OCI-LY7 (cell line): ENCODE results near the gene BMP4. TPM values are rescaled to one million over a fixed set of nuclear protein-coding genes. Genes with fewer than 3 reads are reported as not detected.
"Not testable (repeated sequence)": the region's sequence is repeated elsewhere in the genome, so short reads cannot be mapped to it uniquely, and the experiment has no call there.

Experiments used
- BruUV-seq: library from RNA; stranded (reverse); fragments of 400-500 nt; replicated peaks from 2 replicates; lab custom pipeline; 2021; lab: Mats Ljungman, UMichigan
- CTCF ChIA-PET: fragments of 300-600 bp; sonication (Branson Sonifier 250); formaldehyde crosslinking; loops from one replicate; lab custom pipeline; 2022; ENCODE audit warnings: antibody characterized with exemption; ENCODE audit not compliant: unreplicated experiment; lab: Charles Lee
- POLR2A ChIA-PET: fragments of 300-600 bp; sonication (Branson Sonifier 250); formaldehyde crosslinking; loops from one replicate; lab custom pipeline; 2022; ENCODE audit warnings: antibody characterized with exemption; lab: Charles Lee
- DNase-seq: peaks from one replicate; pipeline ENCODE4 v3.0.0-alpha.2; 2015; ENCODE audit warnings: low spot score
- H2AFZ ChIP-seq: fragments of 200-600 bp; sonication (generic), shearing (Covaris generic); 2 replicates; pipeline ENCODE4 v1.6.1; 2014; ENCODE audit warnings: mild to moderate bottlenecking, antibody characterized with exemption, low read length, moderate library complexity
- H3K27ac ChIP-seq: fragments of 200-600 bp; sonication (generic); 2 replicates; pipeline ENCODE4 v1.5.1; 2014; ENCODE audit warnings: mixed run types, low read depth, mild to moderate bottlenecking, moderate library complexity, low read length, inconsistent platforms; ENCODE audit not compliant: poor library complexity, severe bottlenecking
- H3K36me3 ChIP-seq: fragments of 200-600 bp; sonication (generic); 2 replicates; pipeline ENCODE4 v1.6.1; 2014; ENCODE audit warnings: mild to moderate bottlenecking, antibody characterized with exemption, low read length, moderate library complexity, mixed read lengths; ENCODE audit not compliant: insufficient read depth
- H3K4me1 ChIP-seq: fragments of 200-600 bp; sonication (generic); 2 replicates; pipeline ENCODE4 v1.5.1; 2014; ENCODE audit warnings: mild to moderate bottlenecking, low read length; ENCODE audit not compliant: insufficient read depth, poor library complexity, severe bottlenecking
- H3K4me2 ChIP-seq: fragments of 200-600 bp; sonication (generic); 2 replicates; pipeline ENCODE4 v1.6.1; 2014; ENCODE audit warnings: mild to moderate bottlenecking, low read length
- H3K4me3 ChIP-seq: fragments of 200-600 bp; sonication (generic); 2 replicates; pipeline ENCODE4 v1.5.1; 2014; ENCODE audit warnings: mild to moderate bottlenecking, low read depth, low read length; ENCODE audit not compliant: poor library complexity, severe bottlenecking
- H3K79me2 ChIP-seq: fragments of 200-600 bp; sonication (generic); 2 replicates; pipeline ENCODE4 v1.6.1; 2016; ENCODE audit warnings: low read depth, mild to moderate bottlenecking, low read length, moderate library complexity, mixed read lengths; ENCODE audit not compliant: insufficient read depth
- H3K9me2 ChIP-seq: fragments of 200-600 bp; sonication (generic); 2 replicates; pipeline ENCODE4 v1.6.1; 2016; ENCODE audit warnings: mild to moderate bottlenecking, low read length, mixed read lengths; ENCODE audit not compliant: insufficient read depth
- H3K9me3 ChIP-seq: fragments of 200-600 bp; sonication (generic); 2 replicates; pipeline ENCODE4 v1.6.1; 2014; ENCODE audit warnings: mild to moderate bottlenecking, mixed run types, low read length, mixed read lengths
- H4K20me1 ChIP-seq: fragments of 200-600 bp; sonication (generic); 2 replicates; pipeline ENCODE4 v1.6.1; 2014; ENCODE audit warnings: mild to moderate bottlenecking, antibody characterized with exemption, low read length, moderate library complexity, mixed read lengths; ENCODE audit not compliant: insufficient read depth
- EZH2phosphoT487 ChIP-seq: fragments of 200-600 bp; sonication (generic); IDR thresholded peaks from 2 replicates; pipeline ENCODE4 v1.6.1; 2018; ENCODE audit warnings: low read depth, borderline replicate concordance, mild to moderate bottlenecking, mixed run types, antibody characterized with exemption, low read length, moderate library complexity, mixed read lengths
- intact Hi-C: fragments of 100-400 bp; cut with micrococcal nuclease; formaldehyde crosslinking; loops from one replicate; pipeline ENCODE4 v1.10.0; 2022; ENCODE audit not compliant: unreplicated experiment
- total RNA-seq, 2 experiments: library from RNA; depleted of rRNA in 1 of 2; stranded (reverse); fragments of >200 nt in 1 of 2; shearing (Covaris generic) in 1 of 2; gene quantifications; 2 replicates each; pipeline ENCODE4 v1.2.3, GENCODE V29; 2014 to 2022
- TF ChIP-seq, protein P1 (sequence below): fragments of 200-600 bp; sonication (generic); conservative IDR thresholded peaks from 2 replicates; pipeline ENCODE4 v1.5.1; 2014; ENCODE audit warnings: mild to moderate bottlenecking, antibody characterized with exemption, low read length, moderate library complexity, mixed read lengths

Gene BMP4
- total RNA-seq, 2 experiments from 2014 or later = not detected

- H3K4me2 ChIP-seq = no peak overlapping the region
- no peaks in the 10 kb centered on the region for H3K9me2 ChIP-seq
- no peaks in the 10 kb centered on the region for H3K9me3 ChIP-seq
- no peaks in the 10 kb centered on the region for H3K36me3 ChIP-seq
- no peaks in the 10 kb centered on the region for H3K4me1 ChIP-seq
- CTCF ChIA-PET = no interaction called here
- no peak overlapping the region for H3K4me3 ChIP-seq
- no peaks in the 10 kb centered on the region for H3K79me2 ChIP-seq
- no peaks in the 10 kb centered on the region for H4K20me1 ChIP-seq
- intact Hi-C loops = no loop called here
- BruUV-seq = no TSS peak
- H2AFZ ChIP-seq = no peak overlapping the region
- no peak for TF ChIP-seq EZH2phosphoT487
- TF ChIP-seq, protein P1, sequence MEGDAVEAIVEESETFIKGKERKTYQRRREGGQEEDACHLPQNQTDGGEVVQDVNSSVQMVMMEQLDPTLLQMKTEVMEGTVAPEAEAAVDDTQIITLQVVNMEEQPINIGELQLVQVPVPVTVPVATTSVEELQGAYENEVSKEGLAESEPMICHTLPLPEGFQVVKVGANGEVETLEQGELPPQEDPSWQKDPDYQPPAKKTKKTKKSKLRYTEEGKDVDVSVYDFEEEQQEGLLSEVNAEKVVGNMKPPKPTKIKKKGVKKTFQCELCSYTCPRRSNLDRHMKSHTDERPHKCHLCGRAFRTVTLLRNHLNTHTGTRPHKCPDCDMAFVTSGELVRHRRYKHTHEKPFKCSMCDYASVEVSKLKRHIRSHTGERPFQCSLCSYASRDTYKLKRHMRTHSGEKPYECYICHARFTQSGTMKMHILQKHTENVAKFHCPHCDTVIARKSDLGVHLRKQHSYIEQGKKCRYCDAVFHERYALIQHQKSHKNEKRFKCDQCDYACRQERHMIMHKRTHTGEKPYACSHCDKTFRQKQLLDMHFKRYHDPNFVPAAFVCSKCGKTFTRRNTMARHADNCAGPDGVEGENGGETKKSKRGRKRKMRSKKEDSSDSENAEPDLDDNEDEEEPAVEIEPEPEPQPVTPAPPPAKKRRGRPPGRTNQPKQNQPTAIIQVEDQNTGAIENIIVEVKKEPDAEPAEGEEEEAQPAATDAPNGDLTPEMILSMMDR = no peak
- DNase-seq = no peak
- POLR2A ChIA-PET = no interaction called here
- no peak overlapping the region for H3K27ac ChIP-seq
Observed at GRCh38 chr14:53996041-53996440, 39.4 kb upstream of the BMP4 start.

DNA sequence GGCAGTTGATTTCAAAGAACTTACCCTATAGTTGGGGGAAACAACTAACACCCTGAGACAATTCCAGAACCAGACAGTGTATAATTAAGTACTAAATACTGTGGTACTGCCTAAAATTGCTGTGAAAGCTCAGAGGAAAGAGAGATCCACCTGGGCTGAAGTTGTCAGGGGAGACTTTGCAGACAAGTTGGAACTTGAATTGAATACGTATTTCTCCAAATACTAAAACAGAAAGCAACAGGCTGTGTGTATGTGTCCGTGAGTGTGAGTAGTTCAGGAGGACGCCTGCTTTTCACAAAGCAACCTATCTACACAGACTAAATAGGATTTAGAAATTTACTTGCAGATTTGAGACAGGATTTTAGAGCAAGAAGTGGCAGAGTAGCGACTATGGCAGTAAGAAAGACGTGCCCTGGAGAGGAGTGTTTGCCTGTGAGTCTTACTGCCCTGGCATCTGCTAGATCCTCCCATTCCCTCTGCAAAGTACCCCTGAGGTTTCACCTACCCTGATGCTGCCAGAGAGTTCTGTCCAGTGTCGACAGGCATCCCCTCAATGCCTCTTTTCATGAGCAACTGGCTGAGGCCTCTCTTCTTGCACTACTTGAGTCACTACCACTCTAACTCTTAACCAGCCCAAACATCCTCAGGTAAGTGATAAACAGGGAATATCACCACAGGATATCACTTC is 37.4 kb upstream of the BMP4 start:
- ChIA-PET CTCF (no interaction called here), POLR2A (no interaction called here)
- Histone ChIP-seq H3K27ac (no peak overlapping the region), H3K36me3 (no peaks in the 10 kb centered on the region), H3K79me2 (no peaks in the 10 kb centered on the region), H3K4me2 (no peak overlapping the region), H3K9me3 (no peaks in the 10 kb centered on the region), H2AFZ (no peak overlapping the region), H3K4me3 (no peak overlapping the region), H3K9me2 (no peaks in the 10 kb centered on the region), H3K4me1 (no peaks in the 10 kb centered on the region), H4K20me1 (no peaks in the 10 kb centered on the region)
- no peak for DNase-seq
- intact Hi-C loops = no loop called here
- BruUV-seq = no TSS peak
- no peak for TF ChIP-seq EZH2phosphoT487
- TF ChIP-seq, protein P1 = no peak

DNA sequence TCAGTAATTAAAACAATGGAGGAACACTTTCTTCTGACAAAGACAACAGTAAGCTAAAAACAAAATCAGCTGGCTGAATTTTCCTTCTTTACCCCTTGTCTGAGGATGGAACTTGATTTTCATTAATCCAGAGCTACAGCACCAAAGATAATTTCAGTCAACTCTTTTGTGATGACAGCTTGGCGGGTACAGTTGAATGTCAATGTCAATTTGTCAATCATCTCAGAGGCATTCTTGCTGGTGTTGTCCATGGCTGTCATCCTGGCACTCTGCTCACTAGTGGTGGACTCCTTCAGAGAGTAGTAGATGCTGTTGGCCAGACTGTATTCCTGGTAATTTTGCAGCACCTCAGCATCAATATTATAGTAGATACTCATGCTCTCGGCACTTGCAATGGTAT is 34.4 kb upstream of the BMP4 start:
- Histone ChIP-seq H4K20me1 (no peaks in the 10 kb centered on the region), H3K4me3 (no peak overlapping the region), H3K4me1 (no peaks in the 10 kb centered on the region), H3K4me2 (no peak overlapping the region), H3K27ac (no peak overlapping the region), H3K36me3 (no peaks in the 10 kb centered on the region), H2AFZ (no peak overlapping the region), H3K9me2 (no peaks in the 10 kb centered on the region), H3K79me2 (no peaks in the 10 kb centered on the region), H3K9me3 (no peaks in the 10 kb centered on the region)
- DNase-seq = no peak
- CTCF ChIA-PET = no interaction called here
- POLR2A ChIA-PET = no interaction called here
- TF ChIP-seq EZH2phosphoT487 = no peak
- TF ChIP-seq, protein P1 = no peak
- intact Hi-C loops = no loop called here
- no TSS peak for BruUV-seq

DNA sequence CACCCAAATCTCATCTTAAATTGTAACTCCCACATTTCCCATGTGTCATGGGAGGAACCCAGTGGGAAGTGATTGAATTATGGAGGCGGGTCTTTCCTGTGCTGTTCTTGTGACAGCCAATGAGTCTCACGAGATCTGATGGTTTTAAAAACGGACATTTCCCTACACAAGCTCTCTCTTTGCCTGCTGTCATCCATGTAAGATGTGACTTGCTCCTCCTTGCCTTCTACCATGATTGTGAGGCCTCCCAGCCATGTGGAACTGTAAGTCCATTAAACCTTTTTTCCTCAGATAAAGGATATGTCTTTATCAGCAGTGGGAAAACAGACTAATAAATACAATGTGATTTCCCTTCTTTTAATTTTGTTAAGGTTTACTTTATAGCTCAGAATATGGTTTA is 30.1 kb upstream of the BMP4 start:
- H3K27ac ChIP-seq, CTCF ChIA-PET: not testable (repeated sequence)
- POLR2A ChIA-PET = interaction anchor here (1.4 kb wide), 1 partner anchor 8 kb away, joined by 3 read pairs; no protein-coding TSS in a partner anchor

More for the DNA sequence above, 30.1 kb upstream of the BMP4 start:
- BruUV-seq, H3K4me2 ChIP-seq, H3K9me2 ChIP-seq, DNase-seq, H2AFZ ChIP-seq, H3K36me3 ChIP-seq, H4K20me1 ChIP-seq, intact Hi-C loops, H3K9me3 ChIP-seq, H3K4me1 ChIP-seq, H3K4me3 ChIP-seq, H3K79me2 ChIP-seq: not testable (repeated sequence)
